K562 (cell line): ENCODE data around the gene ASIC3. TPM values are rescaled to one million over a fixed set of nuclear protein-coding genes. Genes with fewer than 3 reads are reported as not detected.

Experiments
- ATF4 ChIP-seq: fragments of 450-650 bp; formaldehyde crosslinking; IDR thresholded peaks from 2 replicates; pipeline ENCODE4 v1.4.0; 2022; ENCODE audit warnings: mild to moderate bottlenecking, moderate library complexity
- E2F5 ChIP-seq: sonication (generic); formaldehyde crosslinking; IDR thresholded peaks from 2 replicates; pipeline ENCODE4 v1.8.0; 2022; ENCODE audit warnings: mild to moderate bottlenecking, missing genetic modification reagents
- ETS1 ChIP-seq: conservative IDR thresholded peaks from 2 replicates; pipeline ENCODE4 v1.6.1; 2011; ENCODE audit warnings: low read depth, mild to moderate bottlenecking, low read length; ENCODE audit not compliant: control insufficient read depth
- FOXM1 ChIP-seq, 2 experiments: fragments of 450-650 bp in 1 of 2; sonication (generic) in 1 of 2; formaldehyde crosslinking in 1 of 2; IDR thresholded peaks; 2 replicates each; pipeline versions ENCODE4 v1.6.1 to v1.9.0; 2017 to 2022; ENCODE audit warnings: low read depth in 2 of 2, mild to moderate bottlenecking in 2 of 2, missing genetic modification reagents in 1 of 2, moderate library complexity in 1 of 2
- HDAC6 ChIP-seq: IDR thresholded peaks from 2 replicates; pipeline ENCODE4 v1.6.1; 2012; ENCODE audit warnings: low read depth, mild to moderate bottlenecking, control low read depth, inconsistent platforms, low read length, moderate library complexity
- MTA3 ChIP-seq: fragments of 450-650 bp; formaldehyde crosslinking; IDR thresholded peaks from 2 replicates; pipeline ENCODE4 v1.6.1; 2017; ENCODE audit warnings: mild to moderate bottlenecking, borderline replicate concordance
- NFIC ChIP-seq: fragments of 450-650 bp; IDR thresholded peaks from 2 replicates; pipeline ENCODE4 v1.6.1; 2017; ENCODE audit warnings: mild to moderate bottlenecking, inconsistent platforms
- SMARCB1 ChIP-seq: IDR thresholded peaks from 2 replicates; pipeline ENCODE4 v1.6.1; 2011; ENCODE audit warnings: improper control_type of control experiment, low read depth; ENCODE audit not compliant: insufficient read length
- SNRNP70 ChIP-seq: fragments of 200-400 bp; formaldehyde crosslinking; optimal IDR thresholded peaks from 2 replicates; pipeline ENCODE3; 2017; ENCODE audit warnings: low read depth, low read length
- TOE1 ChIP-seq, 2 experiments: fragments of 450-650 bp in 1 of 2; sonication (generic) in 1 of 2; formaldehyde crosslinking in 1 of 2; IDR thresholded peaks; 2 replicates each; pipeline versions ENCODE4 v1.7.1 to v1.8.0; 2016 to 2022; ENCODE audit warnings: borderline replicate concordance in 2 of 2, mild to moderate bottlenecking in 2 of 2, antibody characterized with exemption in 1 of 2, inconsistent platforms in 1 of 2, low read depth in 1 of 2, missing genetic modification reagents in 1 of 2, moderate library complexity in 1 of 2
- ZBTB40 ChIP-seq, 2 experiments: fragments of 450-650 bp in 1 of 2; sonication (generic) in 1 of 2; formaldehyde crosslinking in 1 of 2; IDR thresholded peaks; 2 replicates each; pipeline versions ENCODE4 v1.7.1 to v1.9.0; 2016 to 2022; ENCODE audit warnings: inconsistent platforms in 1 of 2, mild to moderate bottlenecking in 1 of 2, missing genetic modification reagents in 1 of 2
- polyA plus RNA-seq, 8 experiments: library from polyadenylated mRNA; depleted of rRNA in 4 of 8; stranded (reverse) in 5 of 8; unstranded in 3 of 8; fragments of >200 nt; fragmentation: Nextera tagmentation in 2 of 8; fragmentation: Illumina TruSeq in 1 of 8; extraction: Ambion mirVana in 2 of 8; extraction: Trizol in 1 of 8; gene quantifications; 2 replicates each; pipeline versions ENCODE4 v1.2.1 to v1.2.3, GENCODE V29; 2011 to 2014; ENCODE audit warnings: inconsistent platforms in 1 of 8, missing spikeins in 1 of 8
- total RNA-seq, 7 experiments: library from RNA; depleted of rRNA in 6 of 7; stranded (reverse); fragments of >200 nt in 6 of 7; fragmentation: Illumina TruSeq in 2 of 7; extraction: Trizol in 2 of 7; gene quantifications; 2 replicates each; pipeline versions ENCODE4 v1.2.1 to v1.2.3, GENCODE V29; 2011 to 2021; ENCODE audit warnings: low replicate concordance in 1 of 7

Gene ASIC3
- total and polyA plus RNA-seq, 9 of the 15 experiments (the other 6 are each of a cell fraction or from before 2014, with no cell fraction given) = 0.11 to 5.0 (median 0.87) TPM

DNA sequence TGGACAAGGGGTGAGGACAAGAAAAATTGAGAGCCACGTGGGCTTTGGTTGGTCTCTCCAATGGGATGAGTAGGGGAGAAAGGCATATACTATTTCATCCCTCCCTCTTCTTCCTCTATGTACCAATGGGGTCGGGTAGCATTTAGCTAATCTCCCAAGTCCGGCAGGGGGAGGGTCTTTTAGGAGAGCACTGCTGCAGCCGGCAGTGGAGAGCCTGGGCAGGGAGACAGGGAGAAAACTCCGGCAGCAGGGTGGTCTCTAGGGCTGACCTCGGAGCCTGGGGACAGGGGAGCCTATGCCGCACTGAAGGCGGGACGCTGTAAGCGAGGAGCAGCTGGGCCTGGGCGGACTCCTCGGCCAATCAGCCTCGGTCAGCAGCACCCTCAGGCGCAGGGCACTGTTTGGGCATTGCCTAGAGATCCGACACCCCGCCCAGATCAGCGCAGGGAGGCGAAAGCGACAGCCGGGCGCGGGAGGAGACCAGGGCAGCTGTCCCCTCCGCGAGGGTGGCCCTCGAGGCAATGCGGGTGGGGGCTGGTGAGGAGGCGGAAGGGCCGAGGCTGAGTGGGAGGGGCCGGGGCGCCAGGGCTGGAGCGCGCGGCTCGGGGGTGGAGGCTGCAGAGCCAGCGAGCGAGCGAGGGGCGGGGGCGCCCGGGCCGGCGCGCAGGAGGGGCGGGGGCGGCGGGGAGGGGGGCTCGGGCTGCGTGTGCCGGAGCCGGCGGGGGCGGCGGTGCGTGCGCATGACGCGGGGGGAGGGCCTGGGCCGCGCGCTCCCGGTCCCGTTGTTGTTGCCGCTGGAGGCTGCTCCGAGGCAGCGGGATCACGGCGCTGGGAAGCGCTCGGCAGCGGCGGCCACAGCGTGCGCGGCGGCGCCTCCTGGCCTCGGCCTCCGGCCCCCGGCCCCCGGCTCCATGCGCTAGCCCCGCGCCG is 37.6 kb downstream of the ASIC3 start, which contains the start of gene AGAP3 (continued):
- TF ChIP-seq TOE1 (IDR thresholded peaks at IDR 0.05; ENCODE audit: borderline replicate concordance) (peak; percentile 73), TOE1 (CRISPR knock-in tag; IDR thresholded peaks at IDR 0.05; ENCODE audit: borderline replicate concordance, low read depth) (no peak), MTA3 (peak; percentile 91), ATF4 (CRISPR knock-in tag) (0 out of 2 replicates have a peak, but pooled peaks have one; percentile 13), ZBTB40 (IDR thresholded peaks at IDR 0.05) (peak; percentile 51), ZBTB40 (CRISPR knock-in tag; IDR thresholded peaks at IDR 0.05) (no peak), SNRNP70 (no peak), HDAC6 (0 out of 2 replicates have a peak, but pooled peaks have one; percentile 65), FOXM1 (IDR thresholded peaks at IDR 0.05; ENCODE audit: low read depth) (0 out of 2 replicates have a peak, but pooled peaks have one; percentile 8), FOXM1 (CRISPR knock-in tag; IDR thresholded peaks at IDR 0.05; ENCODE audit: low read depth) (no peak), E2F5 (no peak), NFIC (peak; percentile 61; the same call in 1 of the 2 replicates), ETS1 (peak; percentile 74; the same call in 1 of the 2 replicates), SMARCB1 (no peak)
